Measurements from ENCODE around the gene MMP14. TPM values are rescaled to one million over a fixed set of nuclear protein-coding genes. Genes with fewer than 3 reads are reported as not detected.

MMP14 gene
- total and polyA plus RNA-seq, 2 of the 13 experiments (the other 11 are each of a cell fraction or from before 2014, with no cell fraction given), result 5.2 to 9.8 TPM

DNA sequence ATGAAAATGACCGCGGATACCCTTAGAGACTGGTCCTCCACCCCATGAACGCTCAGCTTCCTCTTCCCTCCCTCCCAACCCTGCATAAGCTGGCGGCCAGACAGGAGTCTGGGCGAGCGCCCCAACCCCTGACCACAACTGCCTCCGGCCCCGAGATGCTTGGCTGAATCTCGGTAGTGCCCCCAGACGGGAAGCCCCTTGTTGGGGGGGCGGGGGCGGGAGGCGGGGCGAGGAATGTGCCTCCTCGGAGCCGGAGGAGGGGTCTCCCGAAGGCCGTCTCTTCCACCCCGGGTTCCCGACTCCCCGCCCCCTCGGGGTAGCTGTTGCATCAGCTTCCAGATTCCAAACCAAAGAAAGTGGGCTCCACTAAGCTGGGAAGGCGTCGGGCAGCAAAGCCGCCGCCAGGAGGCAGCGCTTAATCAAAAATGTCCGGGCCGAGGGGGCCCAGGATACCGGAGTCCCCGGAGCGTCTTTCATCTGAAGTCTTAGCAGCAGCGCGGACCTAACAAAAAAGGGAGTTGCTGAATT is 13.8 kb upstream of the MMP14 start (continued):
- TF ChIP-seq, protein P1, sequence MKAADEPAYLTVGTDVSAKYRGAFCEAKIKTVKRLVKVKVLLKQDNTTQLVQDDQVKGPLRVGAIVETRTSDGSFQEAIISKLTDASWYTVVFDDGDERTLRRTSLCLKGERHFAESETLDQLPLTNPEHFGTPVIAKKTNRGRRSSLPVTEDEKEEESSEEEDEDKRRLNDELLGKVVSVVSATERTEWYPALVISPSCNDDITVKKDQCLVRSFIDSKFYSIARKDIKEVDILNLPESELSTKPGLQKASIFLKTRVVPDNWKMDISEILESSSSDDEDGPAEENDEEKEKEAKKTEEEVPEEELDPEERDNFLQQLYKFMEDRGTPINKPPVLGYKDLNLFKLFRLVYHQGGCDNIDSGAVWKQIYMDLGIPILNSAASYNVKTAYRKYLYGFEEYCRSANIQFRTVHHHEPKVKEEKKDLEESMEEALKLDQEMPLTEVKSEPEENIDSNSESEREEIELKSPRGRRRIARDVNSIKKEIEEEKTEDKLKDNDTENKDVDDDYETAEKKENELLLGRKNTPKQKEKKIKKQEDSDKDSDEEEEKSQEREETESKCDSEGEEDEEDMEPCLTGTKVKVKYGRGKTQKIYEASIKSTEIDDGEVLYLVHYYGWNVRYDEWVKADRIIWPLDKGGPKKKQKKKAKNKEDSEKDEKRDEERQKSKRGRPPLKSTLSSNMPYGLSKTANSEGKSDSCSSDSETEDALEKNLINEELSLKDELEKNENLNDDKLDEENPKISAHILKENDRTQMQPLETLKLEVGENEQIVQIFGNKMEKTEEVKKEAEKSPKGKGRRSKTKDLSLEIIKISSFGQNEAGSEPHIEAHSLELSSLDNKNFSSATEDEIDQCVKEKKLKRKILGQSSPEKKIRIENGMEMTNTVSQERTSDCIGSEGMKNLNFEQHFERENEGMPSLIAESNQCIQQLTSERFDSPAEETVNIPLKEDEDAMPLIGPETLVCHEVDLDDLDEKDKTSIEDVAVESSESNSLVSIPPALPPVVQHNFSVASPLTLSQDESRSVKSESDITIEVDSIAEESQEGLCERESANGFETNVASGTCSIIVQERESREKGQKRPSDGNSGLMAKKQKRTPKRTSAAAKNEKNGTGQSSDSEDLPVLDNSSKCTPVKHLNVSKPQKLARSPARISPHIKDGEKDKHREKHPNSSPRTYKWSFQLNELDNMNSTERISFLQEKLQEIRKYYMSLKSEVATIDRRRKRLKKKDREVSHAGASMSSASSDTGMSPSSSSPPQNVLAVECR (CRISPR knock-in tag; IDR thresholded peaks at IDR 0.05; ENCODE audit: borderline replicate concordance), result peak; percentile 19; the same call in 1 of the 2 replicates
- TF ChIP-seq, protein P2, sequence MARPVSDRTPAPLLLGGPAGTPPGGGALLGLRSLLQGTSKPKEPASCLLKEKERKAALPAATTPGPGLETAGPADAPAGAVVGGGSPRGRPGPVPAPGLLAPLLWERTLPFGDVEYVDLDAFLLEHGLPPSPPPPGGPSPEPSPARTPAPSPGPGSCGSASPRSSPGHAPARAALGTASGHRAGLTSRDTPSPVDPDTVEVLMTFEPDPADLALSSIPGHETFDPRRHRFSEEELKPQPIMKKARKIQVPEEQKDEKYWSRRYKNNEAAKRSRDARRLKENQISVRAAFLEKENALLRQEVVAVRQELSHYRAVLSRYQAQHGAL (CRISPR knock-in tag; IDR thresholded peaks at IDR 0.05; ENCODE audit: not compliant biosample characterization), result no peak
- TF ChIP-seq NCOA1 (CRISPR knock-in tag; IDR thresholded peaks at IDR 0.05), result no peak
- TF ChIP-seq KMT2A (CRISPR knock-in tag; IDR thresholded peaks at IDR 0.05), result 0 out of 2 replicates have a peak, but pooled peaks have one; percentile 36
- TF ChIP-seq, protein P3, sequence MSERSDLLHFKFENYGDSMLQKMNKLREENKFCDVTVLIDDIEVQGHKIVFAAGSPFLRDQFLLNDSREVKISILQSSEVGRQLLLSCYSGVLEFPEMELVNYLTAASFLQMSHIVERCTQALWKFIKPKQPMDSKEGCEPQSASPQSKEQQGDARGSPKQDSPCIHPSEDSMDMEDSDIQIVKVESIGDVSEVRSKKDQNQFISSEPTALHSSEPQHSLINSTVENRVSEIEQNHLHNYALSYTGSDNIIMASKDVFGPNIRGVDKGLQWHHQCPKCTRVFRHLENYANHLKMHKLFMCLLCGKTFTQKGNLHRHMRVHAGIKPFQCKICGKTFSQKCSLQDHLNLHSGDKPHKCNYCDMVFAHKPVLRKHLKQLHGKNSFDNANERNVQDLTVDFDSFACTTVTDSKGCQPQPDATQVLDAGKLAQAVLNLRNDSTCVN (CRISPR knock-in tag; IDR thresholded peaks at IDR 0.05; ENCODE audit: borderline replicate concordance), result no peak
- TF ChIP-seq SMYD3 (CRISPR knock-in tag; IDR thresholded peaks at IDR 0.05), result no peak
- TF ChIP-seq ZNF24 (IDR thresholded peaks at IDR 0.05), result 0 out of 2 replicates have a peak, but pooled peaks have one; percentile 21
- no peak for TF ChIP-seq ZNF709 (CRISPR knock-in tag; IDR thresholded peaks at IDR 0.05)
- TF ChIP-seq, protein P4, sequence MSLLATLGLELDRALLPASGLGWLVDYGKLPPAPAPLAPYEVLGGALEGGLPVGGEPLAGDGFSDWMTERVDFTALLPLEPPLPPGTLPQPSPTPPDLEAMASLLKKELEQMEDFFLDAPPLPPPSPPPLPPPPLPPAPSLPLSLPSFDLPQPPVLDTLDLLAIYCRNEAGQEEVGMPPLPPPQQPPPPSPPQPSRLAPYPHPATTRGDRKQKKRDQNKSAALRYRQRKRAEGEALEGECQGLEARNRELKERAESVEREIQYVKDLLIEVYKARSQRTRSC (CRISPR knock-in tag; IDR thresholded peaks at IDR 0.05; ENCODE audit: low read depth), result no peak
- TF ChIP-seq ZNF468 (CRISPR knock-in tag; IDR thresholded peaks at IDR 0.05), result no peak
- TF ChIP-seq ZMAT3 (CRISPR knock-in tag; conservative IDR thresholded peaks at IDR 0.05), result 0 out of 2 replicates have a peak, but pooled peaks have one; percentile 67
- TF ChIP-seq HOXA7 (CRISPR knock-in tag; IDR thresholded peaks at IDR 0.05), result no peak
- TF ChIP-seq, protein P5, sequence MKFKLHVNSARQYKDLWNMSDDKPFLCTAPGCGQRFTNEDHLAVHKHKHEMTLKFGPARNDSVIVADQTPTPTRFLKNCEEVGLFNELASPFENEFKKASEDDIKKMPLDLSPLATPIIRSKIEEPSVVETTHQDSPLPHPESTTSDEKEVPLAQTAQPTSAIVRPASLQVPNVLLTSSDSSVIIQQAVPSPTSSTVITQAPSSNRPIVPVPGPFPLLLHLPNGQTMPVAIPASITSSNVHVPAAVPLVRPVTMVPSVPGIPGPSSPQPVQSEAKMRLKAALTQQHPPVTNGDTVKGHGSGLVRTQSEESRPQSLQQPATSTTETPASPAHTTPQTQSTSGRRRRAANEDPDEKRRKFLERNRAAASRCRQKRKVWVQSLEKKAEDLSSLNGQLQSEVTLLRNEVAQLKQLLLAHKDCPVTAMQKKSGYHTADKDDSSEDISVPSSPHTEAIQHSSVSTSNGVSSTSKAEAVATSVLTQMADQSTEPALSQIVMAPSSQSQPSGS (CRISPR knock-in tag; IDR thresholded peaks at IDR 0.05), result peak; percentile 72
- TF ChIP-seq REXO4 (CRISPR knock-in tag; IDR thresholded peaks at IDR 0.05; ENCODE audit: borderline replicate concordance), result no peak
- no peak for TF ChIP-seq RFX1 (IDR thresholded peaks at IDR 0.05)
- no peak for TF ChIP-seq KDM6A (CRISPR knock-in tag; IDR thresholded peaks at IDR 0.05; ENCODE audit: low read depth)
- no peak for TF ChIP-seq ZNF350 (CRISPR knock-in tag; IDR thresholded peaks at IDR 0.05; ENCODE audit: borderline replicate concordance, low read depth)
- TF ChIP-seq ZNF3 (CRISPR knock-in tag; IDR thresholded peaks at IDR 0.05), result no peak
- no peak for TF ChIP-seq ETV6 (CRISPR knock-in tag; conservative IDR thresholded peaks at IDR 0.05)
- TF ChIP-seq NFKBIZ (CRISPR knock-in tag; IDR thresholded peaks at IDR 0.05), result no peak
- no peak for TF ChIP-seq MAFG (CRISPR knock-in tag; IDR thresholded peaks at IDR 0.05)
- TF ChIP-seq TBX2 (CRISPR knock-in tag; IDR thresholded peaks at IDR 0.05; ENCODE audit: borderline replicate concordance), result no peak
- no peak for TF ChIP-seq MED13 (CRISPR knock-in tag; IDR thresholded peaks at IDR 0.05)
- no peak for TF ChIP-seq ZNF598 (CRISPR knock-in tag; IDR thresholded peaks at IDR 0.05; ENCODE audit: borderline replicate concordance)
